Fibroblast of skin of scalp (primary cell): ENCODE measurements around the gene TENT4A.

Experiments used
- DNase-seq: peaks from one replicate; pipeline ENCODE4 v3.0.0-alpha.2; 2013

TENT4A gene

GRCh38 chr5:6718161-6718681, 5.0 kb downstream of the TENT4A start:
- no peak for DNase-seq

GRCh38 chr5:6718718-6719117, 5.5 kb downstream of the TENT4A start:
- DNase-seq = no peak

GRCh38 chr5:6719417-6719816, 6.2 kb downstream of the TENT4A start:
- no peak for DNase-seq

- no peak for DNase-seq
These were observed 6.8 kb downstream of the TENT4A start for GRCh38 chr5:6719896-6720560.

- DNase-seq = no peak
These were observed 7.3 kb downstream of the TENT4A start for GRCh38 chr5:6720561-6720921.

GRCh38 chr5:6721442-6721841, 8.2 kb downstream of the TENT4A start:
- no peak for DNase-seq

- no peak for DNase-seq
These were observed 8.8 kb downstream of the TENT4A start for GRCh38 chr5:6722015-6722414.

- DNase-seq = no peak
These were observed 10.0 kb downstream of the TENT4A start for GRCh38 chr5:6723122-6723815.

- DNase-seq = no peak
These were observed 10.6 kb downstream of the TENT4A start for GRCh38 chr5:6723816-6724300.

- DNase-seq = no peak
These were observed 11.2 kb downstream of the TENT4A start for GRCh38 chr5:6724321-6724929.

GRCh38 chr5:6725421-6725820, 12.2 kb downstream of the TENT4A start:
- DNase-seq = no peak

- no peak for DNase-seq
These were observed 12.8 kb downstream of the TENT4A start for GRCh38 chr5:6726006-6726405.

GRCh38 chr5:6727231-6727630, 14.0 kb downstream of the TENT4A start:
- no peak for DNase-seq

GRCh38 chr5:6728011-6728794, 15.0 kb downstream of the TENT4A start:
- no peak for DNase-seq

GRCh38 chr5:6728795-6729183, 15.6 kb downstream of the TENT4A start:
- no peak for DNase-seq

- no peak for DNase-seq
These were observed 16.4 kb downstream of the TENT4A start for GRCh38 chr5:6729386-6730310.

GRCh38 chr5:6730407-6730806, 17.2 kb downstream of the TENT4A start:
- no peak for DNase-seq

- DNase-seq = no peak
These were observed 17.6 kb downstream of the TENT4A start for GRCh38 chr5:6730807-6731206.

- no peak for DNase-seq
These were observed 18.4 kb downstream of the TENT4A start for GRCh38 chr5:6731465-6732237.

GRCh38 chr5:6732634-6733410, 19.6 kb downstream of the TENT4A start:
- peak; percentile 66 for DNase-seq
